ENCODE measurements around the gene ASAP3.

DNA sequence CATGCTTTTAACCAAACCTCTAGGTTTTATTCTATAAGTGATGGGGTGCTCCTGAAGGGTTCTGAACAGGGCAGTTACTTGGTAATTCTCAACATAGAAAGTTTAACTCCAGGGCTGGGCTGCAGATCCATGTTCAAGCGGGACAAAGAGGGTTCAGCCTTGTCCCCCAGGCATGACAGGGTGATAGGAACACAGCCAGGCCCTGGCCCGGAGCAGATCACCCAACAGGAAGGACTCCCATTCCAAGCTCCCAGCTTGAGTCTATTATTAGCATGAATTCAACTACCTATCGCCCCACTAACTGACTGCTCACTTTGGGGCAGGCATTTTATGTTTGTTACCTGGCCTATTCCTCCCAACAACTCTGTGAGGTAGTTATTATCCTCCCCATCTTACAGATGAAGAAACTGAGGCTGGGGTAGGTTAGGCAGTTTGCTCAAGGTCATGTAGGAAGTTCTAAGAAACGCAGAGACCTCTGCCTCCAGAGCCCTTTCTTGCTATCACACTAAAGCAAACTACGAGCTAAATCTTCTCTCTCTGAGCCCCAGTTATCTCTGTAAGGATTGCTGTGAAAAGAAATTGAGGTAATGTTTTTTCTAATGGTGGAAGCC is 14.5 kb downstream of the ASAP3 start:
- TF ChIP-seq, protein P1, sequence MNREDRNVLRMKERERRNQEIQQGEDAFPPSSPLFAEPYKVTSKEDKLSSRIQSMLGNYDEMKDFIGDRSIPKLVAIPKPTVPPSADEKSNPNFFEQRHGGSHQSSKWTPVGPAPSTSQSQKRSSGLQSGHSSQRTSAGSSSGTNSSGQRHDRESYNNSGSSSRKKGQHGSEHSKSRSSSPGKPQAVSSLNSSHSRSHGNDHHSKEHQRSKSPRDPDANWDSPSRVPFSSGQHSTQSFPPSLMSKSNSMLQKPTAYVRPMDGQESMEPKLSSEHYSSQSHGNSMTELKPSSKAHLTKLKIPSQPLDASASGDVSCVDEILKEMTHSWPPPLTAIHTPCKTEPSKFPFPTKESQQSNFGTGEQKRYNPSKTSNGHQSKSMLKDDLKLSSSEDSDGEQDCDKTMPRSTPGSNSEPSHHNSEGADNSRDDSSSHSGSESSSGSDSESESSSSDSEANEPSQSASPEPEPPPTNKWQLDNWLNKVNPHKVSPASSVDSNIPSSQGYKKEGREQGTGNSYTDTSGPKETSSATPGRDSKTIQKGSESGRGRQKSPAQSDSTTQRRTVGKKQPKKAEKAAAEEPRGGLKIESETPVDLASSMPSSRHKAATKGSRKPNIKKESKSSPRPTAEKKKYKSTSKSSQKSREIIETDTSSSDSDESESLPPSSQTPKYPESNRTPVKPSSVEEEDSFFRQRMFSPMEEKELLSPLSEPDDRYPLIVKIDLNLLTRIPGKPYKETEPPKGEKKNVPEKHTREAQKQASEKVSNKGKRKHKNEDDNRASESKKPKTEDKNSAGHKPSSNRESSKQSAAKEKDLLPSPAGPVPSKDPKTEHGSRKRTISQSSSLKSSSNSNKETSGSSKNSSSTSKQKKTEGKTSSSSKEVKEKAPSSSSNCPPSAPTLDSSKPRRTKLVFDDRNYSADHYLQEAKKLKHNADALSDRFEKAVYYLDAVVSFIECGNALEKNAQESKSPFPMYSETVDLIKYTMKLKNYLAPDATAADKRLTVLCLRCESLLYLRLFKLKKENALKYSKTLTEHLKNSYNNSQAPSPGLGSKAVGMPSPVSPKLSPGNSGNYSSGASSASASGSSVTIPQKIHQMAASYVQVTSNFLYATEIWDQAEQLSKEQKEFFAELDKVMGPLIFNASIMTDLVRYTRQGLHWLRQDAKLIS (CRISPR knock-in tag; IDR thresholded peaks at IDR 0.05; ENCODE audit: borderline replicate concordance), result no peak
- TF ChIP-seq, protein P2, sequence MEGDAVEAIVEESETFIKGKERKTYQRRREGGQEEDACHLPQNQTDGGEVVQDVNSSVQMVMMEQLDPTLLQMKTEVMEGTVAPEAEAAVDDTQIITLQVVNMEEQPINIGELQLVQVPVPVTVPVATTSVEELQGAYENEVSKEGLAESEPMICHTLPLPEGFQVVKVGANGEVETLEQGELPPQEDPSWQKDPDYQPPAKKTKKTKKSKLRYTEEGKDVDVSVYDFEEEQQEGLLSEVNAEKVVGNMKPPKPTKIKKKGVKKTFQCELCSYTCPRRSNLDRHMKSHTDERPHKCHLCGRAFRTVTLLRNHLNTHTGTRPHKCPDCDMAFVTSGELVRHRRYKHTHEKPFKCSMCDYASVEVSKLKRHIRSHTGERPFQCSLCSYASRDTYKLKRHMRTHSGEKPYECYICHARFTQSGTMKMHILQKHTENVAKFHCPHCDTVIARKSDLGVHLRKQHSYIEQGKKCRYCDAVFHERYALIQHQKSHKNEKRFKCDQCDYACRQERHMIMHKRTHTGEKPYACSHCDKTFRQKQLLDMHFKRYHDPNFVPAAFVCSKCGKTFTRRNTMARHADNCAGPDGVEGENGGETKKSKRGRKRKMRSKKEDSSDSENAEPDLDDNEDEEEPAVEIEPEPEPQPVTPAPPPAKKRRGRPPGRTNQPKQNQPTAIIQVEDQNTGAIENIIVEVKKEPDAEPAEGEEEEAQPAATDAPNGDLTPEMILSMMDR (IDR thresholded peaks at IDR 0.05), result no peak
- TF ChIP-seq, protein P3, sequence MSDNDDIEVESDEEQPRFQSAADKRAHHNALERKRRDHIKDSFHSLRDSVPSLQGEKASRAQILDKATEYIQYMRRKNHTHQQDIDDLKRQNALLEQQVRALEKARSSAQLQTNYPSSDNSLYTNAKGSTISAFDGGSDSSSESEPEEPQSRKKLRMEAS (CRISPR knock-in tag; IDR thresholded peaks at IDR 0.05), result no peak
- TF ChIP-seq NR3C1 (CRISPR knock-in tag; conservative IDR thresholded peaks at IDR 0.05; ENCODE audit: low read depth), result no peak
- TF ChIP-seq, protein P4, sequence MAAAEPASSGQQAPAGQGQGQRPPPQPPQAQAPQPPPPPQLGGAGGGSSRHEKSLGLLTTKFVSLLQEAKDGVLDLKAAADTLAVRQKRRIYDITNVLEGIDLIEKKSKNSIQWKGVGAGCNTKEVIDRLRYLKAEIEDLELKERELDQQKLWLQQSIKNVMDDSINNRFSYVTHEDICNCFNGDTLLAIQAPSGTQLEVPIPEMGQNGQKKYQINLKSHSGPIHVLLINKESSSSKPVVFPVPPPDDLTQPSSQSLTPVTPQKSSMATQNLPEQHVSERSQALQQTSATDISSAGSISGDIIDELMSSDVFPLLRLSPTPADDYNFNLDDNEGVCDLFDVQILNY (CRISPR knock-in tag; IDR thresholded peaks at IDR 0.05), result no peak
- TF ChIP-seq ZNF317 (CRISPR knock-in tag; IDR thresholded peaks at IDR 0.05; ENCODE audit: borderline replicate concordance, low read depth), result no peak
- no peak for TF ChIP-seq ZNF416 (CRISPR knock-in tag; IDR thresholded peaks at IDR 0.05)
- no peak for TF ChIP-seq ZNF138 (CRISPR knock-in tag; conservative IDR thresholded peaks at IDR 0.05)
- no peak for TF ChIP-seq TCF7 (CRISPR knock-in tag; IDR thresholded peaks at IDR 0.05; ENCODE audit: low read depth)
- TF ChIP-seq KAT7 (CRISPR knock-in tag; IDR thresholded peaks at IDR 0.05; ENCODE audit: borderline replicate concordance), result no peak
- TF ChIP-seq, protein P5, sequence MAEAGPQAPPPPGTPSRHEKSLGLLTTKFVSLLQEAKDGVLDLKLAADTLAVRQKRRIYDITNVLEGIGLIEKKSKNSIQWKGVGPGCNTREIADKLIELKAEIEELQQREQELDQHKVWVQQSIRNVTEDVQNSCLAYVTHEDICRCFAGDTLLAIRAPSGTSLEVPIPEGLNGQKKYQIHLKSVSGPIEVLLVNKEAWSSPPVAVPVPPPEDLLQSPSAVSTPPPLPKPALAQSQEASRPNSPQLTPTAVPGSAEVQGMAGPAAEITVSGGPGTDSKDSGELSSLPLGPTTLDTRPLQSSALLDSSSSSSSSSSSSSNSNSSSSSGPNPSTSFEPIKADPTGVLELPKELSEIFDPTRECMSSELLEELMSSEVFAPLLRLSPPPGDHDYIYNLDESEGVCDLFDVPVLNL (CRISPR knock-in tag; IDR thresholded peaks at IDR 0.05; ENCODE audit: borderline replicate concordance, low read depth), result no peak
- no peak for TF ChIP-seq MXD4 (CRISPR knock-in tag; IDR thresholded peaks at IDR 0.05; ENCODE audit: borderline replicate concordance)

Measured in WTC11 (cell line).